Neural cell (in vitro differentiated cells): ENCODE data around the gene ATOSB.

ENCODE experiments used
- CTCF ChIP-seq: fragments of 450-650 bp; IDR thresholded peaks from 2 replicates; pipeline ENCODE4 v1.5.1; 2014; ENCODE audit warnings: antibody characterized with exemption, mild to moderate bottlenecking, moderate library complexity; ENCODE audit not compliant: poor library complexity, severe bottlenecking
- EP300 ChIP-seq: fragments of 450-650 bp; conservative IDR thresholded peaks from 2 replicates; pipeline ENCODE4 v1.6.1; 2014; ENCODE audit warnings: antibody characterized with exemption, mild to moderate bottlenecking, moderate library complexity; ENCODE audit not compliant: poor library complexity, severe bottlenecking
- EZH2 ChIP-seq: fragments of 200-600, 300-800 bp; shearing (Covaris generic), sonication (generic); IDR thresholded peaks from 2 replicates; pipeline ENCODE4 v1.6.1; 2014; ENCODE audit warnings: antibody characterized with exemption, low read length, borderline replicate concordance, mild to moderate bottlenecking; ENCODE audit not compliant: insufficient read depth, poor library complexity, severe bottlenecking
- POLR2AphosphoS5 ChIP-seq: IDR thresholded peaks from 2 replicates; pipeline ENCODE4 v1.6.1; 2012
- RAD21 ChIP-seq: fragments of 450-650 bp; conservative IDR thresholded peaks from 2 replicates; pipeline ENCODE4 v1.6.1; 2014; ENCODE audit warnings: antibody characterized with exemption, mild to moderate bottlenecking, moderate library complexity
- REST ChIP-seq: IDR thresholded peaks from 2 replicates; pipeline ENCODE4 v1.6.1; 2012; ENCODE audit warnings: borderline replicate concordance
- SMC3 ChIP-seq: fragments of 450-650 bp; conservative IDR thresholded peaks from 2 replicates; pipeline ENCODE4 v1.6.1; 2014; ENCODE audit warnings: antibody characterized with exemption, mild to moderate bottlenecking, moderate library complexity; ENCODE audit not compliant: poor library complexity

GRCh38 chr9:35114840-35115628 lies 628 bp downstream of the ATOSB start:
- TF ChIP-seq EZH2 (no peak), REST (no peak), CTCF (no peak), EP300 (no peak), POLR2AphosphoS5 (no peak), RAD21 (no peak), SMC3 (no peak)
